Panc1 (cell line): ENCODE data around the gene ARG2.

ENCODE experiments used
- POLR2AphosphoS5 ChIP-seq: IDR thresholded peaks from 2 replicates; pipeline ENCODE4 v1.6.1; 2012; ENCODE audit warnings: mild to moderate bottlenecking, low read depth, low read length, moderate library complexity
- SIN3A ChIP-seq: IDR thresholded peaks from 2 replicates; pipeline ENCODE4 v1.6.1; 2012; ENCODE audit warnings: low read depth, mild to moderate bottlenecking, low read length, moderate library complexity, borderline replicate concordance; ENCODE audit not compliant: insufficient read depth
- TF ChIP-seq, protein P1 (sequence below): fragments of 450-650 bp; IDR thresholded peaks from 2 replicates; pipeline ENCODE4 v1.5.1; 2017; ENCODE audit warnings: mild to moderate bottlenecking

DNA sequence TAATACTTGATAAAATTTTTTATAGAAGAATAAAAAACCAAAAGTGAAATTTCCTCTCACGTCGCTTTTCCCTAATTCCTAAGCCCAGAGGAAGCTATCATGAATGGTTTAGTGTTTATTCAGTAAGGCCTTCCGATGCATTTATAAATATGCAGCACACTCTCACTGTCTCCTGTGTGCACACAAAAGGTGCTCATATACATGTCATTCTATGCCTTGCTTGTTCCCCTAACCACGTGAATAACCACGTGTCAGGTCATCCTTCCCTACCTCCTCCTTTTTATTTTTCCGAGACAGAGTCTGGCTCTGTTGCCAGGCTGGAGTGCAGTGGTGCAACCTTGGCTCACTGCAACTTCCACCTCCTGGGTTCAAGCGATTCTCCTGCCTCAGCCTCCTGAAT lies 49.3 kb upstream of the ARG2 start:
- TF ChIP-seq, protein P1, sequence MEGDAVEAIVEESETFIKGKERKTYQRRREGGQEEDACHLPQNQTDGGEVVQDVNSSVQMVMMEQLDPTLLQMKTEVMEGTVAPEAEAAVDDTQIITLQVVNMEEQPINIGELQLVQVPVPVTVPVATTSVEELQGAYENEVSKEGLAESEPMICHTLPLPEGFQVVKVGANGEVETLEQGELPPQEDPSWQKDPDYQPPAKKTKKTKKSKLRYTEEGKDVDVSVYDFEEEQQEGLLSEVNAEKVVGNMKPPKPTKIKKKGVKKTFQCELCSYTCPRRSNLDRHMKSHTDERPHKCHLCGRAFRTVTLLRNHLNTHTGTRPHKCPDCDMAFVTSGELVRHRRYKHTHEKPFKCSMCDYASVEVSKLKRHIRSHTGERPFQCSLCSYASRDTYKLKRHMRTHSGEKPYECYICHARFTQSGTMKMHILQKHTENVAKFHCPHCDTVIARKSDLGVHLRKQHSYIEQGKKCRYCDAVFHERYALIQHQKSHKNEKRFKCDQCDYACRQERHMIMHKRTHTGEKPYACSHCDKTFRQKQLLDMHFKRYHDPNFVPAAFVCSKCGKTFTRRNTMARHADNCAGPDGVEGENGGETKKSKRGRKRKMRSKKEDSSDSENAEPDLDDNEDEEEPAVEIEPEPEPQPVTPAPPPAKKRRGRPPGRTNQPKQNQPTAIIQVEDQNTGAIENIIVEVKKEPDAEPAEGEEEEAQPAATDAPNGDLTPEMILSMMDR: no peak
- no peak for TF ChIP-seq POLR2AphosphoS5
- no peak for TF ChIP-seq SIN3A
